ENCODE results near the gene PPP2CA.
"Not testable (repeated sequence)": the region's sequence is repeated elsewhere in the genome, so short reads cannot be mapped to it uniquely, and the experiment has no call there.

The PPP2CA gene

DNA sequence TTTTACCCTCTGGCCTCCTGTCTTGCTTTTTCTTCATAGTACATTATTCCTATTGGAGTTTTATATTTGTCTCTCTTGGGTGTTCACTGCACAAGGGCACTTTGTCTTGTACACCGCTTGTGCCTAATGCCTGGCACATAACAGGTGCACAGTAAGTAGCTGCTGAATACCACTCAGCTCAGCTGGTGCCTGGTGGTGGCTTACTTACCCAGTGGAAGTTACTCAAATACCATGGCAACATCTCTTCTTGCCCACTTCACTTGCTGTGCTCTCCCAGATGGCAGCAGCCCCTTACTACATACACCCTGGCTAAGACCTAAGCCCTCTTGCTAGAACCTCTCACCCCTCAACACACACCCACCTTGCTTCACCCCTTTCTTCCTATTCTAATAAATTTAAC, 37.8 kb downstream of the PPP2CA start:
- DNase-seq, result no peak

DNA sequence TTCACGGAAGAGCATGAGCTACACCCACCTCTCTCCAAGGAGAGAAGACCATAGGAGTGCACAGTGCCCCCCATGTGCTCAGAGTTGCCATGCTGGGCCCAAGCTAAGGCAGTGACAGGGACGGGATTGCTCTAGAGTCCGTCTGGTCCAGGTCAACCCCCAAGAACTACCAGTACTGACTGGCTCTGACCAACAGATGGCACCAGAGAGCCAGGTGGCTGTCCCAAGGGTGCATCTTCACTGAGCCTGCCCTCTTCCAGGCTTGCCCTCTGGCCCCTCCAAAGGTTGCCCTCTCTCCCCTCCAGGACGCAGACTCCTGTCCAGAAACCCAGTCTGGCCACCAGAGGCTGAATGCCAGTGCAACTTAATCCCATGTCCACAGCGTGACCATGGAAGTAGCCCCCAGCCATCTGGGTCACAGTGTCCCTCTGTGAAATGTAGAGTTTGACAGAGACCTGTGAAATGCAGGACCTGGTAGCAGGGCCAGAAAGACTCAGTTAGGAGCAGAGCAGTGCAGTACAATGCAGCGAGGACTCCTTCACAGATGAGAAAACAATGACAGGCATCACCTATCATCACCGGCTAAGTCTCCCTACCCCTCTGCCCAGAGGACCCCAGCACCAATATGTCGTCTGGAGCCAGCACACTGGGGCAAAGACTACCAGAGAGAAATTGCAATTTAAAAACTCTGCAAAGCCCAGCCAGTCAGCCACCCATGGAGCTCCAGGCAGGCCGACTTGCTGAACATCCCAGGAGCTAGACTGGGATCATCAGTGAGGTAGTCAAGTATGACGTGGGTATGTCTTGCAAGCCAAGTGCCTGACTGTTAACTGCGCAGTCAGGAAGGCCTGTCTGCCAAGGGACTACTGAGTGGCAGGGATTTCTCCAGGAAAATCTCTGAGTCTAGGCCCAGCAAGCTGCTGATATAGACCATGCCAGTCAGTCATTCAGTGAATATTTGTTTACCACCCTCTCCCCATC, 41.4 kb downstream of the PPP2CA start:
- peak; percentile 75 to 84 for DNase-seq

DNA sequence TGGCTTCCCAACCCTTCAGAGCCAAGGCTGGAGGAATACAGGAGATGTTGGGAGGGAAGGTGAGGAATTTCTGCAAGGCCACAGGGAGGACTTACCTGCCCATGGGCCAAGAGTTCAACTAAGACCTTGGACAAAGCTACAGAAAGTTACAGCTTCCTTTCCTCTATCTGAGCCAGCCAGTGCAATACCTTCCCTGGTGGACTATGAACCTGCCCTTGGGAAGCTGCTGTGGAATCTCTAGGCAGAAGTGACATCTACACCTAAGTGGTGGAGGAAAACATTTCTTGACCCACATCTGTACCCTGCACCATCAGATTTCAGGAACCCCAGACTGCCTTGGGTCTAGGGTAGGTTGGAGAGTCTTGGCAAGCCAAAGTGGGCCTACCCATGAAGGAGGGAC, 42.4 kb downstream of the PPP2CA start:
- no peak for DNase-seq

DNA sequence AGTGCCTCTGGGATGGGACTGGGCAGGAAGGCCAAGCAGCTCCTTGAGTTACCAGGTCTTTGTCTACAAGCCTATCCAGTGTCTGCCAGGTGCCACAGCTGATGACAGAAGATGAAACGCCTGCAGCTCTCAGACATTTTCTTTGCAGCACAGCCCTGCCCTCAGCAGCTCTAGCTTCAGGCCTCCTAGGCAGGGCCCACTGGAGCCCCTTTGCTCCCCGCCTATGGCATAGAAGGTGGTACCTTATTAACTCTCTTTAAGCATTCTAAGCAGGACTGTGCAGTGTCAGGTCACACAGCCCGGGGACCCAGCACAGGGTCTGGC, 47.8 kb downstream of the PPP2CA start:
- DNase-seq, result no peak

DNA sequence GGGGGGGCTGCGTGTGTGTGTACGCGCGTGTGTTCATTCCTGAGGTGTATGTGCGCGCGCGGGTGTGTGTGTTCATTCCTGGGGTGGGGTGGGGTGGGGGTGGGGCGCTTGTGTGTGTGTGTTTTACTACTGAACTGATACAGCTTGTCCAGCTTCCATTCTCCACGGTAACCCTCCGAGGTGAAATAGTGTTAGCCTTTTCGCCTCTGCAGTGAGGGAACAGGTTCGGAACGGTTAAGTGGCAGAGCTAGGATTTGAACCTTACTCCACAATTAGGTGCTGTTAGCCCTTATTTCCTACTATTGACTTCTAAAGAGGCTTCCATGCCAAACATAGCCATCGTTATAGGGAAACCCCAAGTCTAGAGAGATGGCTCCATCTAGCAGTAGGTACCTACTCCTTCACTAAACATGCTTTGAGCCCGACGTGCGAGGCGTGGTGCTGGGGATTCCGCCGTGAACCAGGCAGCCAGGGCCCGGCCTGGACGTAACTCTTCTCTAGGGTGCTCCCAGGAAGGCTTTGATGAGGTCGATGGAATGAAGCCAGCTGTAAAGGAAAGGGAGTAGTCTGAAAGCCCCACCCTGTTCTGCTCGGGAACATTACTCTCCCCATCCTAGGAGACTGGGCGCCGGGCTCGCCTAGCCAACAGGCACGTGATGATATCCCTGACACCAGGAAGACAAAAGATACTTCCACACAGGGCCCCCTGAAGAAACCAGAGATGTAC, 48.3 kb downstream of the PPP2CA start:
- no peak for DNase-seq

DNA sequence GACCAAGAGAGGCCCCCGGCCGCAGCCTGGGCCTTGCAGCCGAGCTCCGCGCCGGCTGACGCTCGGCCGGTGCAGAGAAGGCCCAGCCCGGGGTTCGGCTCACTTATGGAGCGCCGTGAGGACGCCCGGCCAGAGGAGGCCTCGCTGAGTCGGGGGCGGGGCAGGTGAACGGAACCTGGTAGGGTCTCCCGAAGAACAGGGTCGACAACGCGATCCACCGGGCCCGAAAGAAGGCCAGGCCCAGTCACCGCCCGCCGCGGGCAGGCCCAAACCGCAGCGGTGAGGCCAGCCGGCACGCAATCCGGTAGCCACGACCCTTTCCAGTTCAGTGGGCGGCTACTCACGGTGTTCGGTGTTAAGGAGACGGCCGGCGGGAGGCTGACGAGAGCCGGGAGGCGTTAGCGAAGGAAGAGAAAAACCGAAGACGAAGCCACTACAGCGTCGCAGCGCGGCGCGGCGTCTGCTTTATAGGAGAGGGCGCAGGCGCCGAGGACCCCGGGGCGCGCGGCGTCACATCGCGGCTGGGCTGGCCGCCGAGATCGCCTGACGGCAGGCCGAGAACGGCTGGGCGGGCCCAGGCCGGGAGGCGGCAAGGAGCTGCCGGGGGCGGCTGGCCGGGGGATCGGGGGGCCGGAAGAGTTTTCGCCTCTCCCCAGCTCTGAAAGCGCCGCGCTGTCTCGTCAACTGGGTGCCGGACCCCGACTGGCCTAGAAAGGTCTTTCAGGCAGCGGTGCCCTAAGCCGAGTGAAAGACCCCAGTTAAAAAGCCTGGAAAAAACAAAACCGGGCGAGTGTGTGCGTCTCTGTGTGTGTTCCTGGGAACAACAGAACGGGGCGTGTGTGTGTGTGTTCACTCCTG, 49.1 kb downstream of the PPP2CA start, which contains the start of gene SKP1:
SKP1 (minus strand) TSS at position 440 of the 858 bp plus-strand sequence. CDS start 2,928 bp downstream, outside the sequence.
- DNase-seq, result peak; percentile 85 to 90

DNA sequence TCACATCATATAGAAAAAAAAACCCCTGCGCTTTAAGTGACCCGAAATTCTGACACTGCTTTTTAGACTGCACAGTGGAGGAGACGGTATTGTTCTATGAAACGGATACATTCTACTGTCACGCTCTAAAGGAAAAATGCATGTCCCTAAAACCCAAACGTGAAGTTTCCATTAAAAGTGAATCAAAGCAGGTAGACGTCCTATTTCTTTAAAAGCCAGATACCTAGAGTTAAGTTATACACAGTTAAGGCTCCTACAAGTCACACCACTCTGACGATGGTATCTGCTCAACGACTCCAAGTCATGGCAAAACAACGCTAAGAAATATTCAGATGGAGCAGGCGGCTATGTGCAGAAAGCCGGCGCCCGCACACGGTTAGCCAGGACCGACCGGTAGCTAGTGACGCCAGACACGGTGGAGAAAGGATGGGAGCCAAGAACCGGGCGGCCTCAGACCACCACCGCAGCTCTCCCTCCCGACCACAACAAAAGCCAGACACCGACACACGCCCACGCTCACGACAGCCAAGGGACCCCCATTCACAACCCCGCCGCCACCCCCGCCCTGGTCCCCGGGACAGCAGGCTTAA, 49.9 kb downstream of the PPP2CA start:
- no peak for DNase-seq

DNA sequence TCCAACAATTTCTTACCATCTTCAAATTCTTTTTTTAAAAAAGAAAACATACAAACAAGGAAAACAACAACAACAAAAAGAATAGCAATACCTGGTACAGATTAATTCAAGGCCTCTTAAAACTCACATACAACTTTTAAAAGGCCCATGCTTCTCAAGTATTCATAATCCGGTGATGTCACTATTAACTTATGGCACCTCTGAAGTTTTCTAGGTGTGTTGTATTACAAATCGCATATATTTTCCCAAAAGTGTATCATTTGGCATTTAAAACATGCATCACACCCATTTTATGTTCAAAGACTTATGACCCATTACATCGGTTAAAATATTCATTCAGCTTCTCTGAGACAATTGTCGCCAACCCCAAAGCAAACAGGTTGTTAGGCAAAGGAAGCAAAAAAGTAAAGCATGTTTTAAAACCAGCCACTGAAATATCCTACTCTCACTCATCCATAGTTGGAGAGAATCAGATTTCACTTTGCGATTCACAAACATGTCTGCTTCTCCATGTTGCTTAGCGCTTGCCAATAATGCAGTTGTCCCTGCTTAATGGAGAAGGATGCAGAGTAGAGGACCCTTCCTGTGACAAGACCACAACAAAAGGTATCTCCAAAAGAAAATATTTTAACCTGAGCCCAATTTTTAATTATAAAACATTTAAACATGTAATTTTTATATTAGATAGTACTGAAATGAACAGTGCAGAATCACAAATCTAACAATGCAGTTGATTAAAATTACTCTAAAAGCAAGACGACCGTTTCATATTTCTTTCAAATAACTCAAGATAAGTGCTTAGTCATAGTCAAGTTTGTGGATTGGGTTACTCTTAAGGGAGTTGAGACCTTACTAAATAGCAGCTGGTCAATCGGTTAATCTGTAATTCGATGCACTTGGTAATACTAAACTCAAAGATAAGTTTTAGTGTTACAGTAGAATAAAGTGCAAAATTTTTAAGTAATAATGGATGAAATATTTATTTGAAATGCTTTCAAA, 50.7 kb downstream of the PPP2CA start:
- no peak for DNase-seq

DNA sequence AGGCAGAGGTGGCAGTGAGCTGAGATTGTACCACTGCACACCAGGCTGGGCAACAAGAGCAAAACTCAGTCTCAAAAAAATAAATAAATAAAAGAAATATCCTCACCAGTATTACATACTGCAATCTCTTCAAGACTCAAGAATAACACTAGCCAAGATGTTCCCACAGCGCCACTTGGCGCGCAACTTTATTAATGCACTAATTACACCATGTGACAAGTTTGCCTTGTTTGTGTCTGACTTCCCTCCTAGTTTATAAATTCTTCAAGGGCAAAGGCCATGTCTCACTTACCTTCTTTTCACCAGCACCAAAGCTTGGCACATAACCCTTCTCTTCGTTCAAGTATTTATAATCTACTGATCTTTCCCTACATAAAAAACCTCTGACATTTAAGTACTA, 53.9 kb downstream of the PPP2CA start:
- no peak for DNase-seq

DNA sequence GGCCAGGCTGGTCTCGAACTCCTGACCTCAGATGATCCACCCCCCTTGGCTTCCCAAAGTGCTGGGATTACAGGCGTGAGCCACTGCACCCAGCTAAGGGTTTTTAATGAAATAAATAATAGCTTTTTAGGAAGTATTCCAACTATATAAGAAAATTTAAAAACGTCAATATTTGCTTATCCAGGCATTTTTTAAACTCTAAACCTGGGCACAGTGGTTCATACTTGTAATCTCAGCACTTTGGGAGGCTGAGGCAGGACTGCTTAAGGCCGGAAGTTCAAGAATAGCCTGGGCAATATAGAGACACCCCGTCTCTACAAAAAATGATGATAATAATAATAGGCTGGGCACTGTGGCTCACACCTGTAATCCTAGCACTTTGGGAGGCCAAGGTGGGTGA, 63.3 kb downstream of the PPP2CA start:
- no peak for DNase-seq

DNA sequence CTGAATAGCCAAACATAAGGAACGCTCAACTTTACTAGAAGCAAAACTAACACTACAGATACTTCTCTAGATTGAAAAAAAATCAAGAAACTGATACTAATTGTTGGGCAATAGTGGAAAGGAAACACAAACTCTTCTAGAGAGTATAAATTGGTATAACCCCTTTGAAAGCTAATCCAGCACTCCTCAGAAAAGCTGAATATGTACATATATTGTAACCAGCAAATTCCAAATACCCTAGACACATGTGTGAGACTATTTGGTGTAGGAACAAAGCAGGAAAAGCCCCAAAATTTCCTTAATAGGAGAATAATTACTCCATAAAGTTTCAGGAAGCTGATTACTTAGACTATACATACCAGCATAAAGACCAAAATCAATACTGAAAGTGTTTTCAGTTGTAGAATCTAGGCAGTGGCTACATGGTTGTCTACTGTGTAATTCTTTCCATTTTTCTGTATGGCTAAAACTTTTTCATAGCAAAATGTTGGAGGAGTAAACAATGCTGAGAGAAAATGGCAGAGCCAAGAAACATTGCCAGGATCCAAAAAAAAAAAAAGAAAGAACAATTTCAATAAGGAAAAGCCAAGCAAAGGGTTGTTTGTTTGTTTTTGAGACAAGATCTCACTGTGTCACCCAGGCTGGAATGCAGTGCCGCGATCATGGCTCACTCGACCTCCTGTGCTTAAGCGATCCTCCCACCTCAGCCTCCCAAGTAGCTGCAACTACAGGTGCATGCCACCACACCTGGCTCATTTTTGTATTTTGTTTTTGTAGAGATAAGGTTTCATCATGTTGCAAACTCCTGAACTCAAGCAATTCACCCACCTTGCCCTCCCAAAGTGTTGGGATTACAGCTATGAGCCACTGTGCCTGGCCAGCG, 64.1 kb downstream of the PPP2CA start:
- no peak for DNase-seq

DNA sequence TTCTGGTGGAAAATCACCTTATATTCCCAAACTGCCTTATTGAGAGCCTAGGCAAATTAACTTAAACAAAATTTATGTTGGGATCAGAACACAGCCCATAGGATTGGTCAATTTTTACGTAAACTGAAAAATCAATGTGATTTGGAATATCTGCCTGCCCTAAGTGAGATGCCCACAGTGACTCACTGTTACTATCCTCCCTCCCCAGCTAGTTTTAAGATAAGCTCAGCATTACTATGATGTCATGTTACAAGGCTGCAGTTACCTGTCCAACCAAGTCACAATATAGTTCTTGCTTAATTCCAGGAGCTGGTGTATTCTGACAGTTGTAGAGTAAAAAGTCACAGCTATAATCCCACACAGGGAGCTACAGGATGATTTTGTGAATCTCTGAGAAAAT, 72.2 kb downstream of the PPP2CA start:
- no peak for DNase-seq

DNA sequence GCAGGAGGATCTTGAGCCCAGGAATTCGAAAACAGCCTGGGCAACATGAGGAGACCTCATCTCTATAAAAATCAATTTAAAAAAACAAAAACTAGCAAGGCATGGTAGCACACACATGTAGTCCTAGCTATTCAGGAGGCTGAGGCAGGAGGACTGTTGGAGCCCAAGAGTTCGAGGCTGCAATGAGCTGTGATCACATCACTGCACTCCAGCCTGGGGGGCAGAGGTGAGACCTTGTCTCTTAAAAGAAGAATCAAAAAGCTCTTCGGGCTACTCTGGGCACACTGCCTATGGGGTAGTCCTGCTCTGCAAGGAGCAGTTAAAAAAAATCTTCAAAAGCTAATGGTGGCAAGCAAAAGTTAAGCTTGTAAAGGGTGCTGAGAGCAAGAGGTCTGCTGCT, 72.6 kb downstream of the PPP2CA start:
- no peak for DNase-seq

DNA sequence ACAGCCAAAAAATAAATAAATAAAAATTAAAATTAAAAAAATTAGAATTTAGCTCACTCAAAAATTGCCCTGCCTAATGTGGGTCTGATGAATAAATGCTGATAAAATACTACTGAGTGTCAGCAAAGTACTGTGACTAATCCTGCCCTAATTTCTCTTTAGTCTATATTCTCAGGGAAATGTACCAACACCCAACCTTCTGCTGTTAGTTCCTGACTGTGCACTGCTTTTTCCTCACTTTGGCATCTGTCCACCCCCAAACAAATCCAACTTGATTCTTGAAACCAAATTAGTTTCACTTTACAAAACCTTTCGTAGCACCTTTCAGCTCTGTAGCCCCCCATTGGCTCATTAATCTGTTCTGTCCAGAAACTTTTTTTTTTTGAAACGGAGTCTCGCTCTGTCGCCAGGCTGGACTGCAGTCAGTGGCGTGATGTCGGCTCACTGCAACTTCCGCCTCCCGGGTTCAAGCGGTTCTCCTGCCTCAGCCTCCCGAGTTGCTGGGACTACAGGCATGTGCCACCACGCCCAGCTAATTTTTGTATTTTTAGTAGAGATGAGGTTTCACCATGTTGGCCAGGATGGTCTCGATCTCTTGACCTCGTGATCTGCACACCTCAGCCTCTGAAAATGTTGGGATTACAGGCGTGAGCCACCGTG, 73.6 kb downstream of the PPP2CA start:
- not testable (repeated sequence) for DNase-seq

DNA sequence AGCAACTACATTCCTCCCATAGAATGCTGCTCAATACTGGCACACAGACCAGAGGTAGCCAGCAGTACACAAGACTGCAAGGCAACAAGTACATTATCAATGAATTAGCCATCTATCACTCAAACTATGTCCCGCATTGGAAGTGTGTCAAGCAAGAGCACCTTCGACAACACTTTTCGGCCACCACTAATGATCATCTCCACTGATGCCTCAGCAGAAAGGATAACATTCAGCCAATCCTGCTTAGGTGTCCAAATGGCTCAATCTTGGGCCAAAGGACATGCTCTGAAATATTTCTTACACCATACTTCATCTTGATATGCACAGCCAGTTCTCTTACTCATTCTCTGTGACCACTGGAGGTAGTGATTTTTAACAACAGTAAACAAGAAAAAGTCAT, 74.2 kb downstream of the PPP2CA start:
- no peak for DNase-seq

DNA sequence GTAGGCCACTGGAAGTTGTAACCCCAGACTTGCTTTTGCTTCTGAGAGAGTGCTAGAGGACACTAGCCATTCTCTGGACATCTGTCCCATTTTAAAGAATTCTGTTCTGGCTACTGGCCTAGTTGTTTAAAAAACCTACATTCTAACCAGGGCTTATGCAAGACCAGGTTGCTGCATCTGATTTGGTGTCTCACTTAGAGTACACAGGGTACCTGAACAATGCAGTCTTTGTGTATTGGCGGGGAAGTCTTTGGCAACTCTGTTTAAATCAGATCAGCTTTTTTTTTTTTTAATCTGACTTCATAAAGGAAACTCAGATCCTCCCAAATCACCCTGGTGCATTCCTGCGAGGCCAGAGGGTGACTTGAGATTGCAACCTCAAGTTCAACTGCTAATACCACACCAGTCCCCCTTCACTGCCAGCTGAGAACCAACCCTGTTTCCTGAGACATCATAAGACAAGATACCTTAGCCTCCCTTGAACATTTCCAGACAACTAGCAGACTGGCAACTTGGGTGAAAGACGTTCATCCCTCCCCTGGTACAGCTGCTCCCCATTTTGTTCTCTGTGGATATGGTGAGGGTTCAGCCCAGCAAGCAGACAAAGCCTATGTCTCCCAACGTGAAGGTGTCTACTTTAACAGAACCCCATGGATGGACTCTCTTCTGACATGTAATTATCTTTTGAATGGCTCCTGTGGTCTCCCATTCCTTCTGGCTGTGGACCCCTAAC, 76.1 kb downstream of the PPP2CA start:
- no peak for DNase-seq

DNA sequence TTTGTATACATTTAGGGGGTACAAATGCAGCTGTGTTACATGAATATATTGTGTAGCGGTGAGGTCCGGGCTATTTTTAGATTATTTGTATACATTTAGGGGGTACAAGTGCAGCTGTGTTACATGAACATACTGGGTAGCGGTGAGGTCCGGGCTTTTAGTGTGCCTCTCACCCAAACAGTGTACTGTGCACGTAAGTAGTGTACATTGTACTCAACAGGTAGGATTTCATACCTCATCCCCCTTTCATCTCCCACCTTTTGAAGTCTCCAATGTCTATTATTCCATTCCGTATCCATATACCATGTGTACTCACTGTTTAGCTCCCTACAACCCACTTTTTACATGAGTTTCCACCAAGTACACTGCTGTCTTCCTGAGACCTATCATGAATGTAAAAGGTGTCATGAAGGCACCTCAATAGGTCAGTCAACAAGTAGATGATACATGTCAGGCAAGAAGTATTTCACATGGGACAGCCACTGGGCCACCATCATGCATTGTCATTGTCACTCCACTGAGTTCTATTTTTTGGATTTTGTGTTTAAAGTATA, 76.8 kb downstream of the PPP2CA start:
- DNase-seq, result no peak

DNA sequence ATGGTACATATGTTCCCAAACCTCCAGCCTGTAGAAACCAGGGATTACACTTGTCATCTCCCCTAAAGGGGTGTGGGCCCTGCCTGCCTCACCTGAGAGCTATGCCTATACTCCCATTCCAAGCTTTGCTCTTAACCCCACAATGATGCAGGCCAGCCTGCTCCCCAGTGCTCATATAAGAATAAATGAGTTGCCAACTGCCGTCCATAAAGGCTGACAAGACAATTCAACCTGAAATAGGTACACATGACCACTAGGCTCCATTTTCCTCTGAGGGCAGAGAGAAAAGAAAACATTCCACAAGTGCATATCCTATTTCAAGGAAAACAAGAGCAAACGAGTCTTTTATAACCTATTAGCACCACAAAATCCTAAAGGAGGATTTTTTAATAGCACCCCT, 77.6 kb downstream of the PPP2CA start:
- DNase-seq, result peak in 1 of 2 donors; percentile 39

All from CD4-positive, alpha-beta T cell treated with Interferon alpha-2 for 1 hour (primary cell).